Esophagus muscularis mucosa (tissue), 4 donors: ENCODE results near the gene CBL. TPM values are rescaled to one million over a fixed set of nuclear protein-coding genes. Genes with fewer than 3 reads are reported as not detected.

Experiments used
- DNase-seq: peaks from one replicate; pipeline ENCODE4 v3.0.0-alpha.2; 2017; ENCODE audit errors: extremely low spot score
- H3K27ac ChIP-seq, 4 donors: fragments of 200-600 bp; sonication (generic); replicated peaks in 1 of 4; 1 replicate in 3 of 4; 2 replicates in 1 of 4; pipeline ENCODE4 v1.5.1; 2016 to 2019; ENCODE audit warnings: mild to moderate bottlenecking in 1 of 4
- H3K27me3 ChIP-seq, 4 donors: fragments of 200-600 bp; sonication (generic); one replicate each; pipeline versions ENCODE4 v1.5.1 to v1.6.0; 2016 to 2019
- H3K36me3 ChIP-seq, 4 donors: fragments of 200-600 bp; sonication (generic); one replicate each; pipeline ENCODE4 v1.5.1; 2016 to 2019
- H3K4me1 ChIP-seq, 4 donors: fragments of 200-600 bp; sonication (generic); one replicate each; pipeline ENCODE4 v1.5.1; 2016 to 2019
- H3K4me3 ChIP-seq, 4 donors: fragments of 200-600 bp; sonication (generic); 1 replicate in 2 of 4; 2 replicates in 2 of 4; pipeline ENCODE4 v1.5.1; 2016 to 2019; ENCODE audit warnings: mild to moderate bottlenecking in 4 of 4, moderate library complexity in 1 of 4
- H3K9me3 ChIP-seq, 4 donors: fragments of 200-600 bp; sonication (generic); 1 replicate in 3 of 4; 2 replicates in 1 of 4; pipeline ENCODE4 v1.5.1; 2016 to 2019
- CTCF ChIP-seq, 3 experiments: fragments of 200-600 bp in 2 of 3; fragments of 450-650 bp in 1 of 3; sonication (generic) in 2 of 3; IDR thresholded peaks; one replicate each; pipeline ENCODE4 v1.5.1; 2017 to 2019; ENCODE audit warnings: antibody characterized with exemption in 3 of 3, mild to moderate bottlenecking in 2 of 3, moderate library complexity in 1 of 3
- EP300 ChIP-seq: sonication (generic); formaldehyde crosslinking; IDR thresholded peaks from one replicate; pipeline ENCODE4 v1.6.1; 2017; ENCODE audit warnings: antibody characterized with exemption
- POLR2A ChIP-seq: fragments of 450-650 bp; IDR thresholded peaks from one replicate; pipeline ENCODE4 v1.6.1; 2017; ENCODE audit warnings: antibody characterized with exemption, moderate library complexity, mild to moderate bottlenecking, low read depth
- POLR2AphosphoS5 ChIP-seq, 2 donors: sonication (generic); formaldehyde crosslinking; IDR thresholded peaks; one replicate each; pipeline ENCODE4 v1.6.1; 2017; ENCODE audit warnings: antibody characterized with exemption in 2 of 2
- WGBS: methylation state at CpG from one replicate; pipeline ENCODE4 v1.1.5; 2018; 5-methylcytosine and 5-hydroxymethylcytosine counted together
- intact Hi-C: fragments of 100-400 bp; cut with DNase I; formaldehyde crosslinking; loops from one replicate; pipeline ENCODE4 v1.15.1; 2023
- total RNA-seq, 4 donors: library from RNA; depleted of rRNA; stranded (reverse); fragments of >200 nt; gene quantifications; one replicate each; pipeline versions ENCODE4 v1.1.0 to v1.2.1, GENCODE V29; 2016

Gene CBL
- total RNA-seq, 4 donors from 2014 or later = 20.7 to 27.7 (median 24.1) TPM

- peaks cover 11 to 75% (median 58%) of the 10 kb centered on the region in 4 donors for H3K36me3 ChIP-seq
- TF ChIP-seq EP300 = no peak
- peak in 1 of 2 donors; percentile 40 for TF ChIP-seq POLR2AphosphoS5 (IDR thresholded peaks at IDR 0.05)
These were observed 94.2 kb downstream of the CBL start for GRCh38 chr11:119300198-119300964.

GRCh38 chr11:119303227-119303718 is 97.1 kb downstream of the CBL start:
- peak in 1 of 2 donors; percentile 52 for TF ChIP-seq POLR2AphosphoS5 (IDR thresholded peaks at IDR 0.05)
- no peak for TF ChIP-seq POLR2A
- WGBS = 72% methylated on average over 5 of the region's 5 CpGs
- DNase-seq = no peak
- intact Hi-C loops = no loop called here
- Histone ChIP-seq H3K27me3 (no peaks in the 10 kb centered on the region), H3K4me1 (peaks cover 18 to 78% (median 73%) of the 10 kb centered on the region in 4 donors), H3K9me3 (no peaks in the 10 kb centered on the region), H3K4me3 (no peak overlapping the region), H3K27ac (peak overlapping the region; percentile 51 to 98 (median 88)), H3K36me3 (peaks cover 11 to 77% (median 54%) of the 10 kb centered on the region in 4 donors)

More at GRCh38 chr11:119300198-119300964, 94.2 kb downstream of the CBL start:
- Histone ChIP-seq H3K9me3 (no peaks in the 10 kb centered on the region), H3K27ac (peak overlapping the region; percentile 60 to 98 (median 76)), H3K4me1 (peaks cover 22 to 66% (median 61%) of the 10 kb centered on the region in 4 donors), H3K27me3 (no peaks in the 10 kb centered on the region), H3K4me3 (no peak overlapping the region)
- WGBS = 49% methylated on average over 3 of the region's 3 CpGs
- DNase-seq = no peak
- intact Hi-C loops = no loop called here

GRCh38 chr11:119305556-119306372 is 99.6 kb downstream of the CBL start:
- no peaks in the 10 kb centered on the region for H3K9me3 ChIP-seq
- intact Hi-C loops = no loop called here
- TF ChIP-seq EP300 = no peak
- no peak for TF ChIP-seq CTCF (IDR thresholded peaks at IDR 0.05)
- H3K4me1 ChIP-seq = peaks cover 5 to 75% (median 65%) of the 10 kb centered on the region in 4 donors
- H3K4me3 ChIP-seq = no peak overlapping the region
- no peak for DNase-seq
- WGBS = 77% methylated on average over 7 of the region's 7 CpGs
- H3K27ac ChIP-seq = peak overlapping the region; percentile 98 to 99 (median 98)
- H3K36me3 ChIP-seq = peaks cover 16 to 78% (median 58%) of the 10 kb centered on the region in 4 donors
- H3K27me3 ChIP-seq = no peaks in the 10 kb centered on the region

GRCh38 chr11:119306373-119306890 is 100.3 kb downstream of the CBL start:
- Histone ChIP-seq H3K27ac (peak overlapping the region; percentile 98 to 99 (median 98)), H3K4me3 (no peak overlapping the region), H3K27me3 (no peaks in the 10 kb centered on the region), H3K4me1 (peaks cover 5 to 74% (median 62%) of the 10 kb centered on the region in 4 donors), H3K9me3 (no peaks in the 10 kb centered on the region), H3K36me3 (peaks cover 23 to 78% (median 65%) of the 10 kb centered on the region in 4 donors)
- no peak for TF ChIP-seq CTCF (IDR thresholded peaks at IDR 0.05)
- TF ChIP-seq POLR2AphosphoS5 (IDR thresholded peaks at IDR 0.05) = peak; percentile 72 to 76
- 39% methylated on average over 4 of the region's 5 CpGs for WGBS
- intact Hi-C loops = no loop called here
- DNase-seq = no peak

- H3K36me3 ChIP-seq = peaks cover 31 to 78% (median 69%) of the 10 kb centered on the region in 4 donors
- 18% methylated on average over 1 of the region's 1 CpG for WGBS
- peak overlapping the region; percentile 98 to 99 (median 98) for H3K27ac ChIP-seq
- TF ChIP-seq CTCF (IDR thresholded peaks at IDR 0.05) (peak; percentile 38 to 42 (median 41)), POLR2AphosphoS5 (IDR thresholded peaks at IDR 0.05) (no peak)
- no peaks in the 10 kb centered on the region for H3K27me3 ChIP-seq
- H3K4me1 ChIP-seq = peaks cover 5 to 75% (median 62%) of the 10 kb centered on the region in 4 donors
- H3K9me3 ChIP-seq = no peaks in the 10 kb centered on the region
- H3K4me3 ChIP-seq = no peak overlapping the region
- intact Hi-C loops = no loop called here
- no peak for DNase-seq
These were observed 101.1 kb downstream of the CBL start for GRCh38 chr11:119307219-119307618.
